SH-SY5Y (cell line): ENCODE measurements around the gene NRIP1.

Experiments used
- GATA2 ChIP-seq: IDR thresholded peaks from 2 replicates; pipeline ENCODE4 v1.6.1; 2011; ENCODE audit warnings: mild to moderate bottlenecking, low read depth, low read length
- GATA3 ChIP-seq: IDR thresholded peaks from 2 replicates; pipeline ENCODE4 v1.6.1; 2011; ENCODE audit warnings: low read depth, mild to moderate bottlenecking, low read length, moderate library complexity

DNA sequence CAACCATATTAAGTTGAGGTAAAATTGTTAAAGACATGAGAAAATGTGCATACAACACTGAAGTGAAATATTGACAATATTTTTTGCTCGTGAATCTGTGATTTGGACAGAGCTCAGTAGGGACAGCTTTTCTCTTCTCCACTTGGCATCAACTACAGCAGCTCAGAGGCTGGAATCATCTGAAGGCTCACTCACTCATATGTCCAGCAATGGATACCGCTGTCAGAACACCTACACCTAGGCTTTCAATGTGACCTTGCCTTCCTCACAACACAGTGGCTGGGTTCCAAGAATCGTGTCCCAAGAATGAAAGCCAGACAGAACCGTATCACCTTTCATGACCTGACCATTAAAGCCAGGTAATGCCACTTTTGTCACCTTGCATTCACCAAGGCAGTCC lies 115.2 kb downstream of the NRIP1 start:
- TF ChIP-seq GATA2 (no peak), GATA3 (no peak)
